UCSD-AML1 (cell line): ENCODE data around the gene MAS1L.

Experiments used
- DNase-seq: peaks from one replicate; lab custom pipeline; 2025; ENCODE audit not compliant: unreplicated experiment; lab: John Stamatoyannopoulos, UW

The MAS1L gene

GRCh38 chr6:29487660-29488059 is at the start of gene MAS1L:
Gene MAS1L (minus strand): TSS chr6:29487956. CDS start chr6:29487902, 54 bp downstream.
- DNase-seq: no peak

- DNase-seq: no peak
Measured at GRCh38 chr6:29532320-29532951, 44.7 kb upstream of the MAS1L start.

- DNase-seq: no peak
Measured at GRCh38 chr6:29531668-29532067, 43.9 kb upstream of the MAS1L start.

GRCh38 chr6:29530671-29531310 is 43.0 kb upstream of the MAS1L start:
- DNase-seq: no peak

GRCh38 chr6:29529956-29530355 is 42.2 kb upstream of the MAS1L start:
- DNase-seq: no peak

- no peak for DNase-seq
Measured at GRCh38 chr6:29528988-29529560, 41.3 kb upstream of the MAS1L start.

- no peak for DNase-seq
Measured at GRCh38 chr6:29528300-29528931, 40.7 kb upstream of the MAS1L start.

- DNase-seq: no peak
Measured at GRCh38 chr6:29527564-29527963, 39.8 kb upstream of the MAS1L start.

- DNase-seq: no peak
Measured at GRCh38 chr6:29527126-29527525, 39.4 kb upstream of the MAS1L start.

- no peak for DNase-seq
Measured at GRCh38 chr6:29525311-29525639, 37.5 kb upstream of the MAS1L start.

- no peak for DNase-seq
Measured at GRCh38 chr6:29524444-29525310, 36.9 kb upstream of the MAS1L start.

GRCh38 chr6:29524044-29524443 is 36.3 kb upstream of the MAS1L start:
- no peak for DNase-seq

GRCh38 chr6:29522227-29522626 is 34.5 kb upstream of the MAS1L start:
- no peak for DNase-seq

- DNase-seq: no peak
Measured at GRCh38 chr6:29521006-29521680, 33.4 kb upstream of the MAS1L start.

GRCh38 chr6:29520232-29520631 is 32.5 kb upstream of the MAS1L start:
- DNase-seq: no peak

- no peak for DNase-seq
Measured at GRCh38 chr6:29519291-29520010, 31.7 kb upstream of the MAS1L start.

GRCh38 chr6:29517728-29518440 is 30.1 kb upstream of the MAS1L start:
- no peak for DNase-seq

- DNase-seq: no peak
Measured at GRCh38 chr6:29517245-29517644, 29.5 kb upstream of the MAS1L start.

GRCh38 chr6:29516108-29516507 is 28.4 kb upstream of the MAS1L start:
- DNase-seq: no peak
